BLaER1 treated with 17β-estradiol and CSF1 and Interleukin-3, amounts not matched to agents 10 nM and 100 nM (cell line): ENCODE data around the gene HOXD4.

Experiments used
- H3K27ac ChIP-seq, 11 experiments: shearing (Covaris generic); formaldehyde crosslinking; 2 replicates each; pipeline ENCODE4 v1.8.1; 2022
- H3K27me3 ChIP-seq, 11 experiments: shearing (Covaris generic); formaldehyde crosslinking; 2 replicates each; pipeline ENCODE4 v1.8.1; 2022
- H3K36me3 ChIP-seq, 11 experiments: shearing (Covaris generic); formaldehyde crosslinking; 2 replicates each; pipeline ENCODE4 v1.8.1; 2022
- H3K4me1 ChIP-seq, 10 experiments: shearing (Covaris generic); formaldehyde crosslinking; 2 replicates each; pipeline ENCODE4 v1.8.1; 2022
- H3K4me2 ChIP-seq, 11 experiments: shearing (Covaris generic); formaldehyde crosslinking; 2 replicates each; pipeline ENCODE4 v1.8.1; 2022
- H3K4me3 ChIP-seq, 10 experiments: shearing (Covaris generic); formaldehyde crosslinking; 2 replicates each; pipeline ENCODE4 v1.8.1; 2022
- H3K9ac ChIP-seq, 11 experiments: shearing (Covaris generic); formaldehyde crosslinking; 2 replicates each; pipeline ENCODE4 v1.8.1; 2022
- H3K9me3 ChIP-seq, 11 experiments: shearing (Covaris generic); formaldehyde crosslinking; replicated peaks in 1 of 11; 2 replicates each; pipeline ENCODE4 v1.8.1; 2022
- H4K20me1 ChIP-seq, 11 experiments: shearing (Covaris generic); formaldehyde crosslinking; 2 replicates each; pipeline ENCODE4 v1.8.1; 2022
- Cebpa-rat ChIP-seq, 11 experiments: shearing (Covaris generic); IDR thresholded peaks; 2 replicates each; pipeline ENCODE4 v1.8.1; 2022

HOXD4 gene

GRCh38 chr2:176118601-176119339, 32.6 kb upstream of the HOXD4 start:
- H3K4me3 ChIP-seq = no peak overlapping the region
- H3K36me3 ChIP-seq = no peaks in the 10 kb centered on the region; a peak in 1 of 22 replicates
- no peaks in the 10 kb centered on the region; a peak in 1 of 20 replicates for H3K4me1 ChIP-seq
- no peak overlapping the region for H3K4me2 ChIP-seq
- peaks cover 50 to 78% (median 61%) of the 10 kb centered on the region in 11 experiments for H3K9me3 ChIP-seq
- H4K20me1 ChIP-seq = peaks cover 0 to 82% (median 36%) of the 10 kb centered on the region in 11 experiments; a peak in 16 of 22 replicates
- no peak for TF ChIP-seq Cebpa-rat (IDR thresholded peaks at IDR 0.05)
- no peak overlapping the region for H3K9ac ChIP-seq
- H3K27me3 ChIP-seq = peaks cover 100% of the 10 kb centered on the region in 11 experiments
- no peak overlapping the region for H3K27ac ChIP-seq

DNA sequence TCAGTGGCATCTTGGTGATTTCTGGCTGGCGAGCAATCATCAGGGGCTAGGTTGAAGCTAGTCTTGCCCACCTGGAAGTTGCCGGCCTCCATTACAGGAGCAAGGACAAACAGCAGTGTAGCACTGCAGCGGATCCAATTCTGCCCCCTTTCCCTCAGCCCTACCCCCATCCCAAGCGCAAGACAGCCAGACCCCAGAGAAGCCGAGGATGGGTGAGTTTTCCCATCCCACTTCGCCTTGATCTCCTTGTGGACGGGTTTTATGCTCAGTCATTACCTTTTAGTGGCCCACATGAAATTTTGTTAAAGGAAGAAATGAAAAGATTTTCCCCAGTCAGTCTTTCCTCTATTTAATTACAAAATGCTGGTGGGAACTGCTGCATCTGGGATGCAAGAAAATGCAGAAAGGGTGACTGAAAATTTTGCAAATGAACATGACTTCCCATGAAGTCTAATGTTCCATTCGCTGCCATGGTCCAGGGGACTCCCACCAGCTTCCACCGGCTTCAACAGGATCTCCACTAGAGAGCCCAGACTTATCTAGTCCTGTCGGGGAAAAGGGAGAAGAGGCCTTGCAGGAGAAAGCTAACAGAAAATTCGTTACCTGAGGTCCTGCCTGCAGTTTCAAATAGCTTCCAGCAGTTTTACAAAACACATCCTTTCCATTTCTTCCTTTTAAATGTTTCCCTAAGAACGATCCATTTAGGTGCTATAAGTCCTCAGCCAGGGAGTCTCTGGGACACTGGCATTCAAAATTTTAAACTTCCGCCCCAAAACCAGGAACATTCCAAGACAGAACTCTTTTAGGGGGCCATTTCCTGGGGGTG, 30.8 kb upstream of the HOXD4 start:
- peaks cover 0 to 10% (median 0%) of the 10 kb centered on the region in 10 experiments; a peak in 2 of 20 replicates for H3K4me1 ChIP-seq
- no peaks in the 10 kb centered on the region; a peak in 1 of 22 replicates for H3K36me3 ChIP-seq
- no peak overlapping the region for H3K9ac ChIP-seq
- no peak overlapping the region for H3K4me2 ChIP-seq
- no peak overlapping the region for H3K4me3 ChIP-seq
- peaks cover 51 to 69% (median 58%) of the 10 kb centered on the region in 11 experiments for H3K9me3 ChIP-seq
- TF ChIP-seq Cebpa-rat (IDR thresholded peaks at IDR 0.05) = no peak
- peaks cover 100% of the 10 kb centered on the region in 11 experiments for H3K27me3 ChIP-seq
- peaks cover 0 to 87% (median 41%) of the 10 kb centered on the region in 11 experiments; a peak in 16 of 22 replicates for H4K20me1 ChIP-seq
- no peak overlapping the region for H3K27ac ChIP-seq

- Histone ChIP-seq H3K9ac (no peak overlapping the region), H3K9me3 (peaks cover 42 to 60% (median 50%) of the 10 kb centered on the region in 11 experiments), H3K27me3 (peaks cover 100% of the 10 kb centered on the region in 11 experiments), H3K4me2 (no peak overlapping the region), H3K36me3 (no peaks in the 10 kb centered on the region; a peak in 1 of 22 replicates), H4K20me1 (peaks cover 0 to 86% (median 43%) of the 10 kb centered on the region in 11 experiments; a peak in 16 of 22 replicates), H3K4me1 (peaks cover 0 to 10% (median 0%) of the 10 kb centered on the region in 10 experiments; a peak in 2 of 20 replicates), H3K27ac (no peak overlapping the region), H3K4me3 (peak overlapping the region in 1 of 10 experiments; percentile 18; a peak in 3 of 20 replicates)
- no peak for TF ChIP-seq Cebpa-rat (IDR thresholded peaks at IDR 0.05)
Measured at GRCh38 chr2:176121190-176122051, 29.9 kb upstream of the HOXD4 start.

DNA sequence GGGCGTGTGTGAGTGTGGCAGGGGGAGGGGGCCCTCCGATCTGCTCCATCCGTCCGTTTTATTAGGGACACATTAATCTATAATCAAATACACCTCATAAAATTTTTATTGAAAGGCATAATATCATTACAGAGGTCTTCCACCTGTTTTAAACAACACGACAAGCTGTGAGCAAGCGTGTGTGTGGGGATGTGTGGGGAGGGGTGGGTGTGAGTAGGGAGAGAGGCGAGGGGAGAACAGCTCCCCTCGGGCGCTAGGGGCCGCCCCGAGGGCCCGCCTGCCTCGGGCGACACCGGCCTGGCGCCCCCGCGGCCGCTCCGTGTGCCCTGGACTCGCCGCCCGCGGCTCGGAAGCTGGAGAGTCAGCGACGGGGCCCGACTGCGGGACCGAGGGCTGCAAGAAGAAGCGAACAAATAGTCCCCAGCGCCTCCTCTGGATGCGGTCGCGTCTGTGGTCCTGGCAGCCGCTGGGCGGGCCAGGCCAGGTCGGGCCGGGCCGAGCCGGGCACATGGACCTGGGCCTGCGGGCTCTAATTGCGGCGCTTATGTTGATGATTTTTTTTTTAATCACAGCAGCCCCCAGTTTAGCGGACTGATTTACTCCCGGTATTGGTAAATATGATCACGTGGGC, 29.2 kb upstream of the HOXD4 start:
- Histone ChIP-seq H3K4me3 (peak overlapping the region in 5 of 10 experiments; percentile 18 to 48 (median 20); a peak in 4 of 20 replicates), H3K27ac (no peak overlapping the region), H3K4me1 (peaks cover 0 to 10% (median 0%) of the 10 kb centered on the region in 10 experiments; a peak in 4 of 20 replicates), H3K4me2 (no peak overlapping the region), H3K27me3 (peaks cover 100% of the 10 kb centered on the region in 11 experiments), H3K9ac (no peak overlapping the region), H3K9me3 (peaks cover 36 to 53% (median 43%) of the 10 kb centered on the region in 11 experiments), H4K20me1 (peaks cover 0 to 85% (median 43%) of the 10 kb centered on the region in 11 experiments; a peak in 15 of 22 replicates), H3K36me3 (no peaks in the 10 kb centered on the region; a peak in 1 of 22 replicates)
- no peak for TF ChIP-seq Cebpa-rat (IDR thresholded peaks at IDR 0.05)

DNA sequence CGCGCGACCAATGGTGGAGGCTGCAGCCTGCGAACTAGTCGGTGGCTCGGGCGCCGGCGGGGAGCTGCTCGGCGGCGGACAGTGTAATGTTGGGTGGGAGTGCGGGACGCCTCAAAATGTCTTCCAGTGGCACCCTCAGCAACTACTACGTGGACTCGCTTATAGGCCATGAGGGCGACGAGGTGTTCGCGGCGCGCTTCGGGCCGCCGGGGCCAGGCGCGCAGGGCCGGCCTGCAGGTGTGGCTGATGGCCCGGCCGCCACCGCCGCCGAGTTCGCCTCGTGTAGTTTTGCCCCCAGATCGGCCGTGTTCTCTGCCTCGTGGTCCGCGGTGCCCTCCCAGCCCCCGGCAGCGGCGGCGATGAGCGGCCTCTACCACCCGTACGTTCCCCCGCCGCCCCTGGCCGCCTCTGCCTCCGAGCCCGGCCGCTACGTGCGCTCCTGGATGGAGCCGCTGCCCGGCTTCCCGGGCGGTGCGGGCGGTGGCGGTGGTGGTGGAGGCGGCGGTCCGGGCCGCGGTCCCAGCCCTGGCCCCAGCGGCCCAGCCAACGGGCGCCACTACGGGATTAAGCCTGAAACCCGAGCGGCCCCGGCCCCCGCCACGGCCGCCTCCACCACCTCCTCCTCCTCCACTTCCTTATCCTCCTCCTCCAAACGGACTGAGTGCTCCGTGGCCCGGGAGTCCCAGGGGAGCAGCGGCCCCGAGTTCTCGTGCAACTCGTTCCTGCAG, 28.5 kb upstream of the HOXD4 start, which contains the start of gene HOXD9:
Gene HOXD9, plus strand, starts transcription at position 37 of the 728 bp plus-strand sequence. Its CDS starts 50 bp downstream, at position 87.
- peak within 1 kb of the TSS in 2 of 11 experiments; percentile 24 to 25; a peak in 2 of 22 replicates for H3K4me2 ChIP-seq
- H3K4me1 ChIP-seq = peaks cover 0 to 10% (median under 1%) of the 10 kb centered on the region in 10 experiments; a peak in 8 of 20 replicates
- no peak within 1 kb of the TSS for H3K9ac ChIP-seq
- no peak within 1 kb of the TSS for H3K27ac ChIP-seq
- peak within 1 kb of the TSS in 7 of 10 experiments; percentile 18 to 48 (median 23); a peak in 6 of 20 replicates for H3K4me3 ChIP-seq
- TF ChIP-seq Cebpa-rat (IDR thresholded peaks at IDR 0.05) = no peak
- peaks cover 29 to 46% (median 36%) of the 10 kb centered on the region in 11 experiments for H3K9me3 ChIP-seq
- peaks cover 0 to 84% (median 48%) of the 10 kb centered on the region in 11 experiments; a peak in 16 of 22 replicates for H4K20me1 ChIP-seq
- no peaks in the 10 kb centered on the region; a peak in 1 of 22 replicates for H3K36me3 ChIP-seq
- H3K27me3 ChIP-seq = peaks cover 100% of the 10 kb centered on the region in 11 experiments

GRCh38 chr2:176123411-176124109, 27.8 kb upstream of the HOXD4 start:
- no peak for TF ChIP-seq Cebpa-rat (IDR thresholded peaks at IDR 0.05)
- Histone ChIP-seq H4K20me1 (peaks cover 0 to 84% (median 55%) of the 10 kb centered on the region in 11 experiments; a peak in 16 of 22 replicates), H3K9ac (no peak overlapping the region), H3K4me1 (peaks cover 5 to 16% (median 8%) of the 10 kb centered on the region in 10 experiments; a peak in 13 of 20 replicates), H3K27ac (no peak overlapping the region), H3K9me3 (peaks cover 27 to 40% (median 31%) of the 10 kb centered on the region in 11 experiments), H3K36me3 (no peaks in the 10 kb centered on the region; a peak in 1 of 22 replicates), H3K4me3 (peak overlapping the region in 7 of 10 experiments; percentile 7 to 48 (median 23); a peak in 4 of 20 replicates), H3K4me2 (peak overlapping the region in 2 of 11 experiments; percentile 24 to 25; a peak in 2 of 22 replicates), H3K27me3 (peaks cover 100% of the 10 kb centered on the region in 11 experiments)
